Lower leg skin (tissue), 3 donors: ENCODE results near the gene CNIH4.

Source experiments
- POLR2A ChIP-seq, 2 donors: fragments of 450-650 bp; IDR thresholded peaks; one replicate each; pipeline ENCODE4 v1.6.1; 2016 to 2017; ENCODE audit warnings: antibody characterized with exemption in 2 of 2, mild to moderate bottlenecking in 1 of 2, moderate library complexity in 1 of 2
- TF ChIP-seq, protein P1 (sequence below), 3 donors: fragments of 450-650 bp; IDR thresholded peaks; one replicate each; pipeline ENCODE4 v1.5.1; 2016; ENCODE audit warnings: antibody characterized with exemption in 3 of 3, mild to moderate bottlenecking in 3 of 3, moderate library complexity in 2 of 3

DNA sequence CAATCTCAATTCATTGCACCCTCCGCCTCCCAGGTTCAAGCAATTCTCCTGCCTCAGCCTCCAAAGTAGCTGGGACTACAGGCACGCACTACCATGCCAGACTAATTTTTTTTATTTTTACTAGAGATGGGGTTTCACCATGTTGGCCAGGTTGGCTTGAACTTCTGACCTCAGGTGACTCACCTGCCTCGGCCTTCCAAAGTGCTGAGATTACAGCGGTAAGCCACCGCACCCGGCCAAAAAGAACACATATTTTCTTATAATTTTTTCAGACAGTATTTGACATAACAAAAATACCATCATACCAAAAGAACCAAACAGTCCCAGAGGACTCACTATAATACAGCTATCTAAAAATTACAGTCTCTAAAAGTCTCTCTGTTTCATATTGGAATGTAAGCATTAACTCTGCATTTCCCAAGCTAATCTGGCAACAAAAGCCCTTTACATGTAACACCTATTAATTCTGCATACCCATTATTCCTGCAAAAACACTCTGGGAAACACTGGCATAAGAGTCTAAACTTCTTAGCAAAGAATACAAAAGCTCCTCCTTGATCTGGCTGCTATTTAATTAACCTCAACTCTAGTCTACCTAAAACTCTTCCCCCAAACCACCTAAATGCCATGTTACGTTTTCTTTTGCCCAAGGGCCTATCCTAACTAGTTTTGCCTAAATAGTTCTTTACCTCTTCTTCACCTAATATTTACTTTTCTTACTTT, 51.1 kb downstream of the CNIH4 start:
- TF ChIP-seq POLR2A (IDR thresholded peaks at IDR 0.05) = no peak
- TF ChIP-seq, protein P1, sequence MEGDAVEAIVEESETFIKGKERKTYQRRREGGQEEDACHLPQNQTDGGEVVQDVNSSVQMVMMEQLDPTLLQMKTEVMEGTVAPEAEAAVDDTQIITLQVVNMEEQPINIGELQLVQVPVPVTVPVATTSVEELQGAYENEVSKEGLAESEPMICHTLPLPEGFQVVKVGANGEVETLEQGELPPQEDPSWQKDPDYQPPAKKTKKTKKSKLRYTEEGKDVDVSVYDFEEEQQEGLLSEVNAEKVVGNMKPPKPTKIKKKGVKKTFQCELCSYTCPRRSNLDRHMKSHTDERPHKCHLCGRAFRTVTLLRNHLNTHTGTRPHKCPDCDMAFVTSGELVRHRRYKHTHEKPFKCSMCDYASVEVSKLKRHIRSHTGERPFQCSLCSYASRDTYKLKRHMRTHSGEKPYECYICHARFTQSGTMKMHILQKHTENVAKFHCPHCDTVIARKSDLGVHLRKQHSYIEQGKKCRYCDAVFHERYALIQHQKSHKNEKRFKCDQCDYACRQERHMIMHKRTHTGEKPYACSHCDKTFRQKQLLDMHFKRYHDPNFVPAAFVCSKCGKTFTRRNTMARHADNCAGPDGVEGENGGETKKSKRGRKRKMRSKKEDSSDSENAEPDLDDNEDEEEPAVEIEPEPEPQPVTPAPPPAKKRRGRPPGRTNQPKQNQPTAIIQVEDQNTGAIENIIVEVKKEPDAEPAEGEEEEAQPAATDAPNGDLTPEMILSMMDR (IDR thresholded peaks at IDR 0.05) = no peak
